NCI-H82 (cell line): Measurements from ENCODE around the gene COMMD7.

ENCODE experiments used
- DNase-seq: peaks from one replicate; lab custom pipeline; 2025; lab: John Stamatoyannopoulos, UW

Gene COMMD7

GRCh38 chr20:32675223-32675975 is 67.9 kb downstream of the COMMD7 start:
- peak; percentile 56 for DNase-seq

GRCh38 chr20:32674362-32674789 is 68.9 kb downstream of the COMMD7 start:
- peak; percentile 82 for DNase-seq

DNA sequence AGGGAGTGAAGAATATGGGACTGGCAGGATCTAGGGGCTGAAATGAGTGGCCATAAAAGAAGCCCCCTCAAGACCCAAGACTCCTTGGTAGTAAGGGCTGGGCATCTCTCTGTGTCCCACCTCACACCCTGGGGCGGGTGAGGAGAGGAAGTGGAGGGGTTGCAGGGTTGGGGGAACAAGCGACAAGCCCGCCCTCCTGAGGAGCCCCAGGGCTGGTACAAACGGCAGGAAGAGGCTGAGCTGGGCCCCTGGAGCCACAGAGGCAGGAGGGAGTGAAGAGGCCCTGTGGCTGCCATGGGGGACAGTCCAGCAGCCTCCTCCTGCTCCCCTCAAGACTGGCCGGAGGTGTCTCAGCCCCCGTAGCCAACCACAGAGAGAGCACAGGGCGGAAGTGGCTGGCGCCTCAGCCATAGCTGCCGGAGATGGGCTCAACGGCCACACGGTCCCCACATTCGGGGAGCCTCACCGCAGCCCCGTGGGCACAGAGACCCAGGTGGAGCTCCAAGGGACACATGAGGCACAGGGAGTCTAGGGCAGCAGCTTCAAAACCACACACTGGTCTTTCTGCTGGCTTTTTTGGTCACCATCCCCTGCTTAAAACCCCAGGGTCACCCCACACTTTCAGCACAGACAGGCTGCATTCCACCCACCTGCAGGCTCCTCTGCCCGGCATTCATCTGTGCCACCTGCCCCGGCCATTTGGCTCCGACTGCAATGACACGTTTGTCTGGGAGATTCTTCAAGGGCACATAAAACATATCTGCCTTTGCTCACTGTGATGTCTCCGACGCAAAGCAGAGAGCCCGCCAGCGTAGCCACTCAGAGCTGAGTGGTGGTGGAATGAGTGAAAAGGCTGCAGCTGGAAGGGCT is 70.0 kb downstream of the COMMD7 start:
- no peak for DNase-seq

GRCh38 chr20:32672394-32672981 is 70.8 kb downstream of the COMMD7 start:
- DNase-seq: no peak

DNA sequence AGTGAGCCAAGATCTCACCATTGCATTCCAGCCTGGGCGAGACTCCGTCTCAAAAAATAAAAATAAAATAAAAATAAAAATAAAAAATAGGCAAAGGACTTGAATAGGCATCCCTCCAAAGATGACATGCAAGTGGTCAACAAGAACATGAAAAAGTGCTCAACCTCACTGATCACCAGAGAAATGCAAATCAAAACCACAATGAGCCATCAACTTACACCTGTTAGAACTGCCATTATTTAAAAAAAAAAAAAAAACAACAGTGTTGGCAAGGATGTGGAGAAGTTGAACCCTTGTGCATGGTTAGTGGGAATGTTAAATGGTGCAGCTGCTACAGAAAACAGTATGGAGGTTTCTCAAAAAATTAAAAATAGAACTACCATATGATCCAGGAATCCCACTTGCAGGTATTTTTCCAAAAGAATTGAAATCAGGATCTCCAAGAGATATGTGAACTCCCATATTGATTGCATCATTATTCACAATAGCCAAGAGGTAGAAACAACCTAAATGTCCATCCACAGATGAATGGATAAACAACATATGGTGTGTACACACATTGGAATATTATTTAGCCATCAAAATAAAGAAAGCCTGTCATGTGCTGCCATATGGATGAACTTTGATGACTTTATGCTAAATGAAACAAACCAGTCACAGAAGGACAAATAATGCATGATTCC is 72.4 kb downstream of the COMMD7 start:
- DNase-seq: no peak

DNA sequence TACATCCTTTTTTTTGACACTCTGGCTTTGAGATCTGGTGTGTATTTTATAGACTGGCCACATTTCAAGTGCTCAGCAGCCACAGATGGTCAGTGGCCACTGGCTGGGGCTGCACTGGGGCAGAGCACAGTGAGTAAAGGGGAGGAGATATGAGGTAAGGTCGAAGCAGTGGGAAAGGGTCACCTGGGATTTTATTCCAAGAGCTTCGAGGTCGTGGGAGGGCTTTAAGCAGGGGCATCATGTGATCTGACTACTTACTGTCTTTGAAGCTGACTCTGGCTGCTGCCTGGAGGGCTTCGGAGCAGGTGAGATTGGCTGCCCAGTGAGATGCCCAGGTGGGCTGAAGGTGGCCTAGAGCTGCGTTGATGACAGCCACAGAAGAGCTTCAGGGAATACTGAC is 76.2 kb downstream of the COMMD7 start:
- peak; percentile 41 for DNase-seq

DNA sequence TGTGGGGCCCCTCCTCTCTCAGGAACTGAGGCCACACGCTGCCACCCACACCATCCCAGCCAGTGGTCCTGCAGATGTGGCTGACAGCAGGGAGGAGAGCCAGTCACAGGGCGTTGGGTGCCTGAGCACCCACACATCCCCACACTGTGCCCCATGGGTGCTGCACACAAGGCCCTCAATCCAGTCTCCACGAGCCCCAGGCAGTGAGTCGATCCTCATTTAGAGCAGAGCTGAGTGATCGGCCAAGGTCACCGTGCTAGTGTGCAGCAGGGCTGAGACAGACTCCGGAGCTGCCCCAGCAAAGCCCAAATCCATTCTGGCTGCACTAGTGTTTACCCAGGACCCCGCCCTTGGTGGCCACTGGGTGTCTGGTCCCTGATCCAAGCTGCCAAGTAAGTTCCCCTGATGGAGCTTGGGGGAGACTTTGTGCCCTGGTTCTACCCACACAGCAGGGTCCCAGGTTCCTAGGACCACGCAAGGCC is 78.5 kb downstream of the COMMD7 start:
- DNase-seq: no peak

DNA sequence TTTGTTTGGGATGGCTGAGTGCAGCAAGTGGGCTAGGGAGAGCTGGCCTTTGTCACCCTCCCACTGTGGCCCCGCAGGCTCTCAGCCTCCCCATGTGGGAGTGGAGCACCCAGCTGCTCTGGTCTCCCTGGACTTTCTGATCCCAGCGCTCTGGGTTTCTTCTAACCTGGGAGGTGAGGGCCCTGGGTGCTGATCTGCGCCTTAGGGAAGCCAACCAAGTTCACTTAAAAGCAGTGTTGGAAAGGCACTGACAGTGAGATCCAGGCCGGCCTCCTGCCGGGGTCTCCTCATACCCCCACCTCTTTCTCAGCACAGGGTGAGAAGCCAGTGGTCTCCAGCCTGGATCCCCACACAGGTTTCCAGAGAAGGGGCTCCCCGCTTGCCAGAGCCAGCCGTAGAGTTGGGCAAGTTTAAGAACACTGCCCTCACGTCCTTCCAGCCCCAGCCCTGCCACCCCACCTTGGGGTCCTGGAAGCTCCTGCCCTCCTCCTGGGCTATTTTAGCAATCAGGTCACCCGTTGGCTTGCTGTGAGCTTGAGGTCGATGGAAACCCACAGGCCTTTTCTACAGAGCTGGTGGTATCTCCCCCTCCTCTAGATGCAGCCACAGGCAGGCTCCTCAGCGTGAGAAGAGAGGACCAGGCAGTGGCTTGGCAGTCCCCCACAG is 79.1 kb downstream of the COMMD7 start:
- no peak for DNase-seq

DNA sequence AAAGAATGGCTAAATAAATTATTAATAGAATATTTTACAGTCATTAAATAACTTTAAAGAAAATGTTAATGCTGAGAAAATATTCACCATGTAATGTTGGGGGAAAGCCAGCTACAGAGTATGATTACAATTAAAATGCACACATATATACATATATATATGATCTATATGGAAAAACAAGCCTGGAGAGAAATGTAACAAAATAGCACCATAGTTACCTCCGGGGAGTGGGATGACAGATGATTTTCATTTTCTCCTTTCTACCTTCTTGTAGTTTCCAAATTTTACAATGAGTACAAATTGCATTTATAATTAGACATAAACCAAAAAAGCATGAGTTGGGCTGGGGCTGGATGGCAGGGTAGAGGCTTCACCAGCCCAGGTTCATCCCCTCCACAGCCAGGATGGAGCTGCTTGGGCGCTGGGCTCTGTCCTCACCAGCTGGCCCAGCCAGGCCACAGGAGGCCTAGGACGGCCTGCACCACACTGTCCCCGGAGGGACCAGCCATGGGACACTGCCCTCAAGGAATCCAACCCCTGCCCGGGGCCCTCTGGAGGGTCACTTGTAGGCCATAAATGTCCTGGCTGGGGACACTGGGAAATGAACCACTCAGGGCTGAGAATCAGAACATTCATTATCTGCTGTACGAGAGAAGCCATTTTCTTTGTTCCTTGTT is 79.8 kb downstream of the COMMD7 start:
- DNase-seq: no peak

DNA sequence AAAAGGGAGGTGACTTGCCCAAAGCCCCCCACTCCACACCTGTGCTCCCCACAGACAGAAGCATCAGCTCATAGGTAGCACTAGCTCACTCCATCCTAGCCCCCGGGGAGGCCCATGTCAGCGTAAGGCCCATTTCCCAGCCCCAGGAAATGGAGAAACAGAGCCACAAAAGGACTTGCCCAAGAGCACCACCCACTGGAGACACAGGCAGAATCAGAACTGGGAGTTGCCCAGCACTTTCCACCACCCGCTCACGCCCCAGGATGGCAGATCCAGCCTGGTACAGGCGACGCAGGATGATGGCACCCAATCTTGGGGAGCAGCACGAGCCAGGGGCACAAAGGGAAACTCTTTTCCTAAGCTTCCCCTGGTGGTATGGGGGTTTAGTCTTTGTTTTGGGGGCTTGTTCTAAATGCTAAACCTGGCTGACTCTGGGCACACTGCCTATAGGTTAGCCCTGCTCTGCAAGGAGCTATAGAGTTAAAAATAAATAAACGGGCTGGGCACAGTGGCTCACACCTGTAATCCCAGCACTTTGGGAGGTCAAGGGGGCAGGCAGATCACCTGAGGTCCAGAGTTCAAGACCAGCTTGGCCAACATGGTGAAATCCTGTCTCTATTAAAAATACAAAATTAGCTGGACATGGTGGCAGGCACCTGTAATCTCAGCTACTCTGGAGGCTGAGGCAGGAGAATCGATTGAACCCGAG is 81.3 kb downstream of the COMMD7 start:
- DNase-seq: no peak

DNA sequence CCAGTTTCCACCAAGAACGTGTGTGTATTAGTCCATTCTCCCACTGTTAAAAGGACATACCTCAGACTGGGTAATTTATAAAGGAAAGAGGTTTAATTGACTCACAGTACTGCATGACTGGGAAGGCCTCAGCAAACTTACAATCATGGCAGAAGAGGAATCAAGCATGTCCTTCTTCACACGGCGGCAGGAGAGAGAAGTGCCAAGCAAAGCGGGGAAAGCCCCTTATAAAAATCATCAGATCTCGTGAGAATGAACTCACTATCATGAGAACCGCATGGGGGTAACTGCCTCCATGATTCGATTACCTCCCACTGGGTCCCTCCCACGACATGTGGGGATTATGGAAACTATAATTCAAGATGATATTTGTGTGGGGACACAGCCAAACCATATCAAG is 82.6 kb downstream of the COMMD7 start:
- no peak for DNase-seq

DNA sequence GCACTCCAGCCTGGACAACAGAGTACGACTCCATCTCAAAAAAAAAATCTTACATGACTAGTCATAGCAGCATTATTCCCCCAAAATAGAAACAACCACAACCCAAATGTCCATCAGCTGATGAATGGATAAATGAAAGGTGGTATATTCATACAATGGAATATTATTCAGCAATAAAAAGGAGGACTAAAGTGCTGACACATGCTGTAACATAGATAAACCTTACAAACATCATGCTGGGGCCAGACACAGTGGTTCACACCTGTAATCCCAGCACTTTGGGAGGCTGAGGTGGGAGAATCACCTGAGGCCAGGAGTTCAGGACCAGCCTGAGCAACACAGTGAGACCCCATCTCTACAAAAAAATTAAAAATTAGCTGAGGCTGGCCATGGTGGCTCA is 86.4 kb downstream of the COMMD7 start:
- DNase-seq: no peak

- DNase-seq: no peak
These were observed 87.3 kb downstream of the COMMD7 start for GRCh38 chr20:32655903-32656512.

- peak; percentile 89 for DNase-seq
These were observed 90.3 kb downstream of the COMMD7 start for GRCh38 chr20:32652739-32653526.
